A673 (cell line): ENCODE data around the gene MTERF4. TPM values are rescaled to one million over a fixed set of nuclear protein-coding genes. Genes with fewer than 3 reads are reported as not detected.

ENCODE experiments used
- BruUV-seq: library from RNA; stranded (reverse); fragments of 400-500 nt; replicated peaks from 2 replicates; lab custom pipeline; 2021; lab: Mats Ljungman, UMichigan
- CTCF ChIA-PET: fragments of 300-600 bp; sonication (Branson Sonifier 250); formaldehyde crosslinking; loops from one replicate; lab custom pipeline; 2022; ENCODE audit warnings: antibody characterized with exemption; lab: Charles Lee
- POLR2A ChIA-PET: fragments of 300-600 bp; sonication (Branson Sonifier 250); formaldehyde crosslinking; loops from one replicate; lab custom pipeline; 2022; ENCODE audit warnings: antibody characterized with exemption; ENCODE audit not compliant: low non-redundant PET; lab: Charles Lee
- DNase-seq: peaks from one replicate; pipeline ENCODE4 v3.0.0-alpha.2; 2015; ENCODE audit warnings: low spot score
- H3K27ac ChIP-seq: fragments of 200-600 bp; sonication (generic); 2 replicates; pipeline ENCODE4 v1.5.1; 2016; ENCODE audit warnings: mixed run types, low read depth, mild to moderate bottlenecking, mixed read lengths, antibody characterized with exemption, low read length; ENCODE audit not compliant: poor library complexity, severe bottlenecking
- H3K27me3 ChIP-seq: fragments of 200-600 bp; sonication (generic); replicated peaks from 2 replicates; pipeline ENCODE4 v1.6.1; 2017; ENCODE audit warnings: mixed run types, low read depth, mild to moderate bottlenecking, mixed read lengths, antibody characterized with exemption, low read length; ENCODE audit not compliant: insufficient read depth, poor library complexity
- H3K36me3 ChIP-seq: fragments of 200-600 bp; sonication (generic); 2 replicates; pipeline ENCODE4 v1.6.1; 2016; ENCODE audit warnings: mixed run types, mild to moderate bottlenecking, mixed read lengths, antibody characterized with exemption, low read length; ENCODE audit not compliant: insufficient read depth, poor library complexity, severe bottlenecking
- H3K4me1 ChIP-seq: fragments of 200-600 bp; sonication (generic); 2 replicates; pipeline ENCODE4 v1.6.1; 2017; ENCODE audit warnings: mixed run types, mild to moderate bottlenecking, mixed read lengths, antibody characterized with exemption, low read length; ENCODE audit not compliant: insufficient read depth, poor library complexity, severe bottlenecking
- H3K4me3 ChIP-seq: fragments of 200-600 bp; sonication (generic); 2 replicates; pipeline ENCODE4 v1.5.1; 2016; ENCODE audit warnings: low read depth, mixed run types, mild to moderate bottlenecking, mixed read lengths, low read length; ENCODE audit not compliant: poor library complexity, severe bottlenecking
- H3K9me3 ChIP-seq: fragments of 200-600 bp; sonication (generic); 2 replicates; pipeline ENCODE4 v1.6.1; 2016; ENCODE audit warnings: mixed run types, low read depth, mild to moderate bottlenecking, mixed read lengths, antibody characterized with exemption, low read length; ENCODE audit not compliant: poor library complexity, severe bottlenecking
- CTCF ChIP-seq: fragments of 300-800, 200-600 bp; sonication (generic); conservative IDR thresholded peaks from 2 replicates; pipeline ENCODE4 v1.5.1; 2017; ENCODE audit warnings: low read depth, mild to moderate bottlenecking, antibody characterized with exemption, low read length, moderate library complexity, mixed read lengths
- EZH2 ChIP-seq: fragments of 200-600 bp; sonication (generic); IDR thresholded peaks from 2 replicates; pipeline ENCODE4 v1.6.1; 2017; ENCODE audit warnings: borderline replicate concordance, low read depth, mild to moderate bottlenecking, mixed read lengths, antibody characterized with exemption, low read length; ENCODE audit not compliant: poor library complexity, severe bottlenecking
- intact Hi-C: fragments of 100-400 bp; cut with micrococcal nuclease; formaldehyde crosslinking; loops from one replicate; pipeline ENCODE4 v1.10.0; 2022; ENCODE audit not compliant: unreplicated experiment
- total RNA-seq: library from RNA; stranded (reverse); gene quantifications from 2 replicates; pipeline ENCODE4 v1.2.3, GENCODE V29; 2021

The MTERF4 gene
- total RNA-seq, 1 experiment from 2014 or later = 39.8 TPM

GRCh38 chr2:241111440-241111805 is 9.3 kb upstream of the MTERF4 start:
- TF ChIP-seq EZH2 (no peak), CTCF (no peak)
- CTCF ChIA-PET = no interaction called here
- POLR2A ChIA-PET = no interaction called here
- Histone ChIP-seq H3K4me1 (no peaks in the 10 kb centered on the region), H3K4me3 (no peak overlapping the region), H3K36me3 (peaks cover 20% of the 10 kb centered on the region), H3K27me3 (no peaks in the 10 kb centered on the region), H3K9me3 (no peaks in the 10 kb centered on the region), H3K27ac (no peak overlapping the region)
- intact Hi-C loops = no loop called here
- no TSS peak for BruUV-seq
- DNase-seq = no peak

- Histone ChIP-seq H3K36me3 (peaks cover 17% of the 10 kb centered on the region), H3K27ac (no peak overlapping the region), H3K4me1 (no peaks in the 10 kb centered on the region), H3K9me3 (no peaks in the 10 kb centered on the region), H3K4me3 (no peak overlapping the region), H3K27me3 (no peaks in the 10 kb centered on the region)
- intact Hi-C loops = no loop called here
- ChIA-PET CTCF (no interaction called here), POLR2A (no interaction called here)
- no TSS peak for BruUV-seq
- TF ChIP-seq CTCF = no peak
- no peak for TF ChIP-seq EZH2
- DNase-seq = no peak
Observed at GRCh38 chr2:241110607-241111439, 8.7 kb upstream of the MTERF4 start.

GRCh38 chr2:241110089-241110606 is 8.1 kb upstream of the MTERF4 start:
- Histone ChIP-seq H3K27ac (no peak overlapping the region), H3K36me3 (peaks cover 17% of the 10 kb centered on the region), H3K27me3 (no peaks in the 10 kb centered on the region), H3K4me1 (no peaks in the 10 kb centered on the region), H3K4me3 (no peak overlapping the region), H3K9me3 (no peaks in the 10 kb centered on the region)
- BruUV-seq = no TSS peak
- TF ChIP-seq EZH2 (no peak), CTCF (no peak)
- no peak for DNase-seq
- ChIA-PET CTCF (no interaction called here), POLR2A (no interaction called here)
- intact Hi-C loops = no loop called here
